Left renal pelvis (tissue), 4 donors: ENCODE measurements around the gene NTRK1. TPM values are rescaled to one million over a fixed set of nuclear protein-coding genes. Genes with fewer than 3 reads are reported as not detected.

Source experiments
- DNase-seq, 4 donors: peaks; one replicate each; pipeline ENCODE4 v3.0.0-alpha.2; 2013; ENCODE audit warnings: low read depth in 4 of 4, low spot score in 3 of 4
- polyA plus RNA-seq, 4 donors: library from polyadenylated mRNA; unstranded; fragments of 120-200 nt; gene quantifications; one replicate each; pipeline ENCODE4 v1.2.1, GENCODE V29; 2013; ENCODE audit not compliant: insufficient read length in 4 of 4

The NTRK1 gene
- polyA plus RNA-seq, 4 donors: 1.2 to 3.1 (median 2.0) TPM

DNA sequence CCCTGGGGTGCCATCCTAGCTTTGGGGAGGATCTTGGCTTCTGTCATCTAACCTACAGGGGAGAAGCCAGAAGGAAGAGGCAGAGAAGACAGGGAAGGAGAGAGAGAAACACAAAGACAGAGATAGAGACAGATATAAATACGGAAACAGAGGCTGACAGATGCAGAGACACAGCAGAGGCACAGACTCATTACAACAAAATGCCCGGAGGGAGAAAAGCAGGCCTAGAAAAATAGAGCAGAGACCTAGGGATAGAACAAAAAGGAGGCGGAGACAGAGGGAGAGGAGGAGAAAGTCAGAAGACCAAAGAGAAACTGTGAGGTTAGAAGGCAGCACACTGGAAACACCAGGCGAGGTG, 34.8 kb downstream of the NTRK1 start:
- no peak for DNase-seq

DNA sequence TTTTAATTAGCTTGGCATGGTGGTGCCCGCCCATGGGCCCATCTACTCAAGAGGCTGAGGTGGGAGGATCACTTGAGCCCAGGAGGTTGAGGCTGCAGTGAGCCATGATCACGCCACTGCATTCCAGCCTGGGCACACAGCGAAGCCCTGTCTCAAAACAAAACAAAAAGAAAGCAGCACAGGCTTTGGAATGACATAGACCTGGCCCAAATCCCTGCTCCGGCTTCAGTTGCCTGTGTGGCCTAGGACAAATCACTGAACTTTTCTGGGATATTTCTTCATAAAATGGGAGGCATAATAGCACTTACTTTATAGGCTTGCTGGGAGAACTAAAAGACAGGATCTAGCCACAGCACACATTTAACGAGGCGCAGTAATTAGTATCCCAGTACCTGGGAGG, 35.3 kb downstream of the NTRK1 start:
- DNase-seq: no peak

DNA sequence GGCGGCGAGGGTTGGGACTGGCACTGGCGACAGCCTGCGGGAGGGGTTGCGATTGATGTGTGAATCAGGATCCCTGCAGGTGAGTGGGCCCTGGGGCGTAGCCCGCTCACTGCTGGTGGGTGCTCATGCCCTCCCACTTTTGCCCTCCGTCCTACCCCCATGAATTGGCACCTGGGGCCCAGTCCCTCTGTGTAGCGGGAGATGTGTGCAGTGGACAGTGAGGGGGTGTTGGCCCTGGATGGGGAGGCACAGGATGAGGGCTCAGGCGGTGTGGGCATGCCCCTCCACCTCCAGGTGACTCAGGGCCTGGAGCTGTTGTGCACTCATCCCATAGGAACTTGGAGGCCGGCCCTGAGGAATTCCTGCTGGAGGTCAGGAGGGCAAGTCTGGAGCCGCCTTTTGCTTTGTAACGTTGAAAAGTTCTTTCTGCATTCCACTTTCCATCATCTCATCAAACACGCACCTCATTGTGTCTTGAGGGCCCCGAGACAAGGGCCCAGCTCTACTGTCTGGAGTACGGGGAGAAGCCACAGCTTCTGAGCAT, 35.9 kb downstream of the NTRK1 start:
- DNase-seq: no peak

DNA sequence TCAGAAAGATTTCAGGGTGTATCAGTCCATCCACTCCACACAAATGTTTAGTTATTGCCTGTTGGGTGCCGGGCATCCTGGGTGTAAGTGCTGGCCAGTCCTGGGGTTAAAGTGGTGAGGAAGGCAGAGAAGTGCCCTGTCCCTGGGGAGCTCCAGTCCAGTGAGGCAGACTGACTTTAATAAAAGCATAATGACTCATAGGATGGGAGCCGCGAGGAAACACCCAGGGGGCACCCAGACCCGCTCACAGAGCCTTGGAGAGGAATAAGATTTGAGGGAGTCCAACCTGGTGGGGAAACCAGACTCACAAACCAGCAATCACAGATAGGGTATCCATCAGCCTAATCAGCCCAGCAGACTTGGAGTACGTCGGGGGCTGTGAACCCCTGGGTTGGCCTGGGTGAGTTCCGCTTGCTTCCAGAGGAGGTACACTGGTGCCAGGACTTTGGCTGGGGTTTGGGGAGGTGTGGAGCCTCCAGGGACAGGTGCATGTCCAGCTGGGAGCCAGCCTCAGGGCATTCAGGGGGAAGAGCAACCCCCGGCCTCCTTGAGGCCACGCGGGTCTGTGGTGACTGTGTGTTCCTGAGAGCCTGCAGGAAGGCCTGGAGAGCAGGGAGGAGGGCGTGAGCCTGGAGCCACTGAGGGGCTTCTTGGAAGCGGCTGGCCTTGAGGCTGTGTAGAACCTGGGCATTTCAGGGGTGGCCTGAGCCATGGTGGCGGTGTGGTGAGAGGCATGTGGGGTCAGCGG, 36.6 kb downstream of the NTRK1 start:
- DNase-seq: no peak

DNA sequence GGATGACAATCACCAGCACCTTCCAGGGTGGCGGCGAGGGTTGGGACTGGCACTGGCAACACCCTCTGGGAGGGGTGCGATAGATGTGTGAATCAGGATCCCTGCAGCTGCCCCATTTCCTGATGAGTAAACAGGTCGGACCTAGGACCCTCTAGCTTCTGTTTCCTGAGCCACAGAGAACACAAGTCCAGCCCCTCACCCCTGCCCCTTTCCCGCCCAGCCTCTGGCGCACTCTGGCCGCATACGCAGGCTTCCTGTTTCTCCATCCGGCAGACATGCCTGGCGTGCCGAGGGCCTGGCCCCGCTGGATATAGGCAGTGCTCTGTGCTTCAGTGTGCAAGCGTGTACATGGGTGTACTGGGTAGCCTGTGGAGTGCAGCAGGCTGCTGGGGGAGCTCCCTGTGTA, 37.5 kb downstream of the NTRK1 start:
- peak in 2 of 4 donors; percentile 57 to 59 for DNase-seq

DNA sequence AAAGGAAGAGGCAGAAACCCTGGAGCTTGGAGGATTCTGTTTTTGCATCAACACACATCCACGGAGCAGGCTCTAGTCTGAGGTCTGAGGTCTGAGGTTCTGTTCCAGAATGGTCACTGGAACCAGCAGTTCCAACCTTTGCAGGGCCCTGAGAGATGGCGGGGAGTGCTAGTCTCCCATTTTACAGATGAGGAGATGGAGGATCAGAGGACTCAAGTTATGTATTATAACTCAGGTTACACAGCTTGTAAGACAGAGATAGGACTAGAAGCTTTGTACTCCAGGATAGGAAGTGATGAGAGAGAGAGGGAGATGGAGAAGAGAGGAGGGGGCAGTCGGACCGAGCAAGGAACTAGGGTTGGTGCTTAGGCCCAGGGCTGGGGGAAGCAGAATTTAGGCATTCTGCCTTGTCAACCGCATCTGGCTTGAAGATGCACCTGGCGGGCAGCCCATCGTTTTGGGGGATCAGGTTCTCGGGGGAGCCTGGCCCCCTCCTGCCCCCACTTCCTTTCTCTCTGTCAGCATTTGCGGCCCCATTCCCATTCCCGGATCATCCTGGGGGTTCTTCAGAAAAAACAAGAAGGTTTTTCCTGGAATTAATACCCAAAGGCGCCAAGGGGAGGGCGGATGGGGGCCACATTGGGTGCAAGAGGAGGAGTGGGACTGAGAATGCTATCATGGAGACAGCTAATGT, 38.5 kb downstream of the NTRK1 start:
- no peak for DNase-seq

DNA sequence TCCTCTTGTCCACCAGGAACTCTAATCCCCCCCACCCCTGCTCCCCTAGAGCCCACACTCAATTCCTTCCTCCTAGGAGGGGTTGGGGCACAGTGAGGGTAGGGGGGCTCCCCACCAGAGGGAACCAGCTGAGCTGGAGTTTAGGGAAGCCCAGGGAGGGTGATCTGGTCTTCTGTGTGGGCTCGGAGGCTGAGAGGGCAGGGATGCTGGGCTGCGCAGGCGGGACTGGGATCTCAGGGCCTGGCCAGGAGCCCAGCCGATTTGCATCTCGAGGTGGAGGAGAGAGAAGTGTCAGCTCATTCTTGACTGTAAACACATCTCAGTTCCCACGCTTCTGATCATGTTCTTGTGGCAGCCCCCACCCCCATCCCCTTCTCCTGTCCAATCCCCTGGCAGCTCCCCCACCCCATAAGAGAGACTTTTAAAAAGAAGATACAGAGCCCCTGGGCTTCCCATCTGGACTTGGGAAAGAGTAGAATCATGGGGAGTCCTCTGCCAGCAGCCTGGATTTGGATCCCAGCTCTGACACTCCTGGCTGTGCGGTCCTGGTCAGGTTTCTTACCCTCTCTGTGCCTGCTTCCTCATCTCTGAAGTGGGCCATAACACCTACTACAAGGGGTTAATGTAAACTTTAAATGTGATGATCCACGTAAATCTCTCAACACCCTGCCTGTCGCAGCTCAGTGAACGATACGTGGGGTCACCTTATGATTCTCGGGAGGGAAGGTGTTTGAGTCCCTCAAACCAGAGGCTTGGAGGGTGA, 39.5 kb downstream of the NTRK1 start:
- no peak for DNase-seq

DNA sequence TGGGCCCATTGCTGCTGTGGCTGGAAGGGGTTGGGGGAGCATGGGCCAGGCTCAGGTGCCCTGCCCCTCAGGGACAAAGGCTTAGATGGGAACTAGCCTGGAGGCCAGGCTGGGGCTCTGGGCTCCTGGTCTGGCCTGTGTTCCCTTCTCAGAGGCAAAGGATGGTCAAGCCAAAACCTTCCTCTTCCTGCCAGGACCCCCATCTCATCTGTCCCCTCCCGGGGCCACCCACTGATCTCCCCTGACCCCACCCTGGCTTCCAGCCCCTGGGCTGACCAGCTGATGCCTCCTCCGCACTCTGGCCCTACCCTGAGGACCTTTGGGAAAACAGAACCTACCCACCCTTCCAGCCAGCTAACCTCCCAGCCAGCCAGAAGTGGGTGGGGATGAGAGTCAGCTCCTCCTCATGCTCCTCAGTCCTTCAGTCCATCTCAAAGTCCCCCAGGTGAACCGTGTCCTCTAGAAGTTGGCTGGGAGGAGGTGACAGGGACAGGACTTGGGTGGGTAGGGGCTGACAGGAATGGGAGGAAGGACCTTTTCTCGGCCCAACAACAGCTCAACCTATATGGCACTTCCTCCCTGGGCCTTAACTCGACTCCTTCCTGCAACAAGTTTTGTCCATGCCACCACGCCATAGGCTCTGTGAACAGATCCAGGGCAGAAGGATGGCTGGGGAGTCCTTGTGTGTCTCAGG, 40.4 kb downstream of the NTRK1 start:
- DNase-seq: no peak

DNA sequence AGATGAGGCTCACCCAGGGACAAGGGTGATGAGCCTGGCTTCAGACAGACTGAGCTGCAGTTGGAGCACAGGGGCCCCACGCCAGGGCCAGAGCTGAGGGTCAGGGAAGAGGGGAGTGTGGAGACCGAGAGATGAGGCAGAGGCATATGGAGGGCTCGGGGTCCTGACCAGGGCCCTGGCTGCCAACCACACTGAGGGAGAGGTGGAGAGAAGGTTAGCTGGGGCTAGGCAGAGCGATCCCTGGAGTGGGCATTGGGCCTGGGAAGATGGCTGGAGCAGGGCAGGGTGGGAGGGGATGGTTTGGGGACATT, 40.9 kb downstream of the NTRK1 start:
- DNase-seq: no peak

DNA sequence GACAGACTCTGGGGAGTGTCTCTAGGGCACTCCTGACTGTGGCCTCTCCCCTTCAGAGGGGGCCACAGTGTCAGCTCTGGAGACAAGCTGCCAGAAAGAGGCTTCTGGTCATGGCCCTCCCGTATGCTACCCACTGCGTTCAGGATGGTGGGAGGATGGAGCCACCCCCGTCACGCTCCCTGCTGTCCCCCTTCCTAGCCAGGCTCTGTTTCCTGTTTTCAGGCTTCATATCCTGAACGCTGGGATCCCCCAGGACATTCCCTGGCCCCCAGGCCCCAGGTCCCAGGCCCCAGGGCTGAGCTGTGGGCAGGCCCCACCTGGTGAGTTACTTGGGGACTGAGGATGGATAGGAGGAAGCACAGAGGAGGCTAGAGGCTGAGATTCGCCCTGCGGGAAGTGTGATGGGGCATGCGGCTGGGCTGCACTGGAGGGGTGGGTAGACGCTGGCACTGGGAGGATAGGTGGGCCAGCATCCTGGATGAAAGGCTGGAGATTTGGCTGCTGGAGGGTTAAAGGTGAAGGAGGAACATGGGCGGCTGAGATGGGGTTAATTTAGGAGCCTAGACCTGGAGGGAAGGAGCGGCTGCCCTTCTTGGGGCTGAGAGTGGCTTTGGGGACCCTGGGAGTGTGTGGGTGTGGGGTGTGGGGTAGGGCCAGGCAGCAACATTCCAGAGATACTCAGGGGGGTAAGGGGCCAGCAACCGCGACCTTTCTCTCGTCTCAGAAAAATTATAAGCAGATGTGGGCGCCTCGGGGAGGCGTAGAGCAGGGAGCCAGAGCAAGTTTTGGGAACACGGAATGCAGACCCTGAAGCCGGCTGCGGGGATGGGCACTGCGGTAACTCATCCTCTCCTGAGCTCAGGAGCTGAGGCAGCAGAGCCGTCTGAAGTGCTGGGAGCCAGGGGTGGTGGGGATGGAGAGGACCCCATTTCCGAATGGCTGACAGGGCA, 41.6 kb downstream of the NTRK1 start:
- DNase-seq: no peak

DNA sequence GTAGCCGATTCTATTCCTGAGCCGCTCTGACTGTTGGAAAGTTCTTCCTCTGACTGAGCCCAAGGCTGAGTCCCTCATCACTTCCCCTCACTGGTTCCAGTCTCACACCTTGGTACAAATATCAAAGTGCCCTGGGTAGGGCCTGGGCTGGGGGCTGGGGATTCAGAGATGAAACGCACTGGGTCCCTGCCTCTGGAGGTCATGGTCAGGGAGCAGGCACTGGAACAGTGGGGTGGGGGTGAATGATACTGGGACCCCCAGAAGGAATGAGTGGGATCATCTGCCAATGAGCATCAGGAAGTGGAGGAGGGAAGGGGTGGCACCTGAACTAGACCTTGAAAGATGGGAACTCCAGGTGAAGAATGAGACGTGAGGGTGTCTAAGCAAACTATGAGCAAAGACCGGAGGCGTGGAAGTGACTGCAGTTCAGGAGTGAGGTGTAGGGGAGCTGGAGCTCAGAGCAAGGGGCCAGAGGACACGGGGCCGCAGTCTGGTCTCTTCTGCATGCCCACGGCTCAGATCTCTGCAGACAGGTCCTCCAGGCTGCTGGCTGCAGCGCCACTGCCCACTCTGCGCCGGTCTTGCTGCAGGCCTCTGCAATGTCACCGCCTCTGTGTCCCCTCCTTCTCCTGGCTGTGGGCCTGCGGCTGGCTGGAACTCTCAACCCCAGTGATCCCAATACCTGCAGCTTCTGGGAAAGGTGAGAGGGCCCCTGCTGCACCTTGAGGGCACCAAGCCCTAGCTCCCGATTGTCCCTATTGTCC, 42.8 kb downstream of the NTRK1 start:
- no peak for DNase-seq

DNA sequence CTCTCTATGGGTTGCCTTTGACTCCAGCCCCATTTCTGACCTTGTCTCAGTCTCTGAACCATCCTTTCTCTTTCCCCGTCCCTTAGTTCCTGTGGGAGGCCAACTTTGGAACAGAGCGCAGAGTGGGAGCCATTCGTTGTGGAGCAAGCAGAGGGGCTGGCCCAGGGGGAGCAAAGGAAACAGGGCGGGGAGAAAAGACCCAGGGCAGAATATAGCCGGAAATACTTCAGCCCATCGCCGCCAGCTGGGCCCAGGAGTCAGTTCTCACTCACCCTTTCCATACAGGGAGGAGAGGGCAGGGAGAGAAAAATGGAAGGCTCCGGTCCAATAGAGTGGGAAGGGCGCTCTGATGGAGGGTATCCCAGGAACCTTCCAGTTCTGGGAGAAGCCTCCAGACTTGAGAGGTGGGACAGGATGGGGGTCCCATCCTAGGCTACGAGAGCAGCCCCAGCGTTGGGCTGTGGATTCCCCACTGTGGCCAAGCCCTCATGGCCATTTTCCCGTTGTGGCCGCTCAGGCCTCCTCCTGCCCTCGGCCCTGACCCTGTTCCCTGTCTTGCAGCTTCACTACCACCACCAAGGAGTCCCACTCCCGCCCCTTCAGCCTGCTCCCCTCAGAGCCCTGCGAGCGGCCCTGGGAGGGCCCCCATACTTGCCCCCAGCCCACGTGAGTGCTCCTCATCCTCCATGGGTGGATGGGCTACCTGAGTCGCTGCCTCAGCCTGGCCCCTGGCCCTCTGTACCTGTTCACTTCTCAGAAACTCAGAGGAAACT, 43.7 kb downstream of the NTRK1 start:
- no peak for DNase-seq

DNA sequence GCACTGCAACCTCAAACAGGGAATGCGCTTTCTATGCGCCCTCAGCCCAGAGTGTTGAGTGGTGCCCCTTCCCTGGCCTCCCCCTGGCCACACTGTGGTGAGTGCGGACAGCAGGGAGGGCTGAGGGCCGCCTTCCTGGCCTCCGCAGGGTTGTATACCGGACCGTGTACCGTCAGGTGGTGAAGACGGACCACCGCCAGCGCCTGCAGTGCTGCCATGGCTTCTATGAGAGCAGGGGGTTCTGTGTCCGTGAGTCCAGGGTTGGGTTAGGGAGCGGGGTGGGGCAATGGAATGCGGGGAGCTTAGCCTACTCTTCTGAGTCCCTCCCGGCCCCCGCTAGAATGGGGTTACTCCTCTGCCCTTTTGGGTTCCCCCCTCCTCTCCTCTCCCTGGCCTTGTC, 44.5 kb downstream of the NTRK1 start:
- DNase-seq: no peak

DNA sequence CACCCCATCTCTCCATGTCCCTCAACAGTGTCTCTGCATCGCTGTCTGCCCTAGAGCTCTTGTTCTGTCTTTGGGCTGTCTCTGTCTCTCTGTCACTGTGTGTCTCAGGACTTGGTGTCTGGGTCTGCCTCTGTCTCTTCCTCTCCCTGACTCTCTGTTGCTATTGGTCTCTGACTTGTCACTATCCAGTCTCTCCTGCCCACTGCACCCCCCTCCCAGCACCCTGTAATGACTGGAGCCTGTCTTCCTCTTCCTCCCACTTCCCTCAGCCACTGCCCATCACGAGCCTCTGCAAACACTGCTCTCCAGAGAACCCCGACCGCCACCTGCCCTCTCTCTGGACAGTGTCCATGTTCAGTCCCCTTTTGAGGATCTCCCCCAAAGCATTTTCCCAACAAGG, 45.0 kb downstream of the NTRK1 start:
- no peak for DNase-seq

DNA sequence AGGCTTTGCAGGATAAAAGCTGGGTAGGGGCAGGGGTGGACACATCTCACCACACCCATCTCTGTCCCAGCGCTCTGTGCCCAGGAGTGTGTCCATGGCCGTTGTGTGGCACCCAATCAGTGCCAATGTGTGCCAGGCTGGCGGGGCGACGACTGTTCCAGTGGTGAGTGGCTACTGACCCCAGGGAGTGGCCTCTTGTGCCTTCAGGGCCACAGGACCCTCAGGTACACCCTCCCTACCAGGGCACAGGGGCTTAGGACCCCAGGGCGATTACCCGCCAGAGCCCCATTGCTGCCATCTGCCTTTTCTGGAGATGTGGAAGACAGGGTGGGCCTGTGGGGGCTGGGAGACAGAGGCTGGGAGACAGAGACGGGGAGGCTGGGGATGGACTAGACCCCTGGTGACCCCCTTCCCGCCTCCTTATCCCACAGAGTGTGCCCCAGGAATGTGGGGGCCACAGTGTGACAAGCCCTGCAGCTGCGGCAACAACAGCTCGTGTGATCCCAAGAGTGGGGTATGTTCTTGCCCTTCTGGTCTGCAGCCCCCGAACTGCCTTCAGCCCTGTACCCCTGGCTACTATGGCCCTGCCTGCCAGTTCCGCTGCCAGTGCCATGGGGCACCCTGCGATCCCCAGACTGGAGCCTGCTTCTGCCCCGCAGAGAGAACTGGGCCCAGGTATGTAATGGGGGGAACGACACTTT, 45.7 kb downstream of the NTRK1 start:
- DNase-seq: no peak

DNA sequence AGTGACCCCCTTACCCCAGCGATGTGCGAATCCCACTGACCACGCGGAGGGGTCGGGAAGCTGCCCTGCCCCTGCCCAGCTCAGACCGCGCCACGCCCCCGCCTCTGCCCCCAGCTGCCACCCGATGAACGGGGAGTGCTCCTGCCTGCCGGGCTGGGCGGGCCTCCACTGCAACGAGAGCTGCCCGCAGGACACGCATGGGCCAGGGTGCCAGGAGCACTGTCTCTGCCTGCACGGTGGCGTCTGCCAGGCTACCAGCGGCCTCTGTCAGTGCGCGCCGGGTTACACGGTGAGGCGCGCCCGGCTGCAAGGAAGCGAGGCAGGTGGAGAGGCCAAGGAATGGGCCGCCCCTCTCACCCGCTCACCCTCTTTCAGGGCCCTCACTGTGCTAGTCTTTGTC, 47.9 kb downstream of the NTRK1 start:
- no peak for DNase-seq

DNA sequence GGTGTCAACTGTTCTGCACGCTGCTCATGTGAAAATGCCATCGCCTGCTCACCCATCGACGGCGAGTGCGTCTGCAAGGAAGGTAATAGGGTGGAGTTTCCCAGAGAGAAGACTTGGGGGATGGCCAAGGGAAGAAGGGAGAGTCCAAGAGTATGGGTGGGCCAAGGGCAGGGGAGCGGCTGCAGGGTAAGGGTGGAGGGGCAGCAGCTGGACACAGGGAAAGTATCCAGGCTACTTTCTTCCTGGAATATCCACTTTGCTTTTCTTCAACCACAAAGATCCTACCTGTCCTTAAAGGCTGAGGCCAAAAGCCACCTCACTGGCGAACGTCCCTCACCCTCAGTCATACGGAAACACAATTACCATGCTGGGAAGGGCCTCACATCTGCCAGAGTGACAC, 48.3 kb downstream of the NTRK1 start:
- DNase-seq: no peak

DNA sequence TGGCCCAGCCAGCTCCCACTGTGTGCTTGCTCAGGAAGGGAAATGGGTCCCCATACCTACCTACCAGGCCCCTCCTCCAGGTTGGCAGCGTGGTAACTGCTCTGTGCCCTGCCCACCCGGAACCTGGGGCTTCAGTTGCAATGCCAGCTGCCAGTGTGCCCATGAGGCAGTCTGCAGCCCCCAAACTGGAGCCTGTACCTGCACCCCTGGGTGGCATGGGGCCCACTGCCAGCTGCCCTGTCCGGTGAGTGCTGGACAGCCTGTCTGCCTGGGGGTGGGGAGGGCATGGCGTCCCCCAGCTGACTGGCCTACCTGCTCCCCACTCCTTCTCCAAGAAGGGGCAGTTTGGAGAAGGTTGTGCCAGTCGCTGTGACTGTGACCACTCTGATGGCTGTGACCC, 49.0 kb downstream of the NTRK1 start:
- DNase-seq: no peak
